Activated CD8-positive, alpha-beta T cell treated with anti-CD3 and anti-CD28 coated beads for 36 hours (primary cell): ENCODE data around the gene RYK. TPM values are rescaled to one million over a fixed set of nuclear protein-coding genes. Genes with fewer than 3 reads are reported as not detected.
"Not testable (repeated sequence)": the region's sequence is repeated elsewhere in the genome, so short reads cannot be mapped to it uniquely, and the experiment has no call there.

Experiments
- ATAC-seq: fragments of 200-7000 bp; cut with Tn5 transposase; one replicate; pipeline ENCODE4 v1.10.0; 2021; ENCODE audit warnings: mild to moderate bottlenecking, moderate library complexity
- CTCF ChIA-PET: fragments of 350-600 bp; sonication (Branson Sonifier 250); formaldehyde crosslinking; loops from one replicate; lab custom pipeline; 2021; ENCODE audit warnings: antibody characterized with exemption; lab: Charles Lee
- POLR2A ChIA-PET: fragments of 350-600 bp; sonication (Branson Sonifier 250); formaldehyde crosslinking; loops from one replicate; lab custom pipeline; 2021; ENCODE audit warnings: antibody characterized with exemption; lab: Charles Lee
- DNase-seq: peaks from one replicate; pipeline ENCODE4 v3.0.0-alpha.2; 2020
- H3K27ac Mint-ChIP-seq: one replicate; pipeline ENCODE4 v1.8.0; 2021; ENCODE audit warnings: mild to moderate bottlenecking, mixed read lengths
- H3K27me3 Mint-ChIP-seq: one replicate; pipeline ENCODE4 v1.8.0; 2021; ENCODE audit warnings: mixed read lengths
- H3K36me3 Mint-ChIP-seq: one replicate; pipeline ENCODE4 v1.8.0; 2021; ENCODE audit warnings: low read depth, mixed read lengths
- H3K4me1 Mint-ChIP-seq: one replicate; pipeline ENCODE4 v1.8.0; 2021; ENCODE audit warnings: low read depth, mixed read lengths
- H3K4me3 Mint-ChIP-seq: one replicate; pipeline ENCODE4 v1.8.0; 2021; ENCODE audit warnings: mild to moderate bottlenecking, moderate library complexity, mixed read lengths
- H3K9me3 Mint-ChIP-seq: one replicate; pipeline ENCODE4 v1.8.0; 2021; ENCODE audit warnings: mixed read lengths
- intact Hi-C: fragments of 100-400 bp; cut with micrococcal nuclease; formaldehyde crosslinking; loops from one replicate; pipeline ENCODE4 v1.10.0; 2022
- total RNA-seq, 2 experiments: library from RNA; stranded (reverse); gene quantifications; one replicate each; pipeline ENCODE4 v1.2.3, GENCODE V29; 2021
- TF ChIP-seq, protein P1 (sequence below): fragments of 200-600 bp; IDR thresholded peaks from one replicate; pipeline ENCODE4 v1.8.0; 2022; ENCODE audit warnings: antibody characterized with exemption, mild to moderate bottlenecking

RYK gene
- total RNA-seq, 2 experiments from 2014 or later, result 19.8 to 21.9 TPM

DNA sequence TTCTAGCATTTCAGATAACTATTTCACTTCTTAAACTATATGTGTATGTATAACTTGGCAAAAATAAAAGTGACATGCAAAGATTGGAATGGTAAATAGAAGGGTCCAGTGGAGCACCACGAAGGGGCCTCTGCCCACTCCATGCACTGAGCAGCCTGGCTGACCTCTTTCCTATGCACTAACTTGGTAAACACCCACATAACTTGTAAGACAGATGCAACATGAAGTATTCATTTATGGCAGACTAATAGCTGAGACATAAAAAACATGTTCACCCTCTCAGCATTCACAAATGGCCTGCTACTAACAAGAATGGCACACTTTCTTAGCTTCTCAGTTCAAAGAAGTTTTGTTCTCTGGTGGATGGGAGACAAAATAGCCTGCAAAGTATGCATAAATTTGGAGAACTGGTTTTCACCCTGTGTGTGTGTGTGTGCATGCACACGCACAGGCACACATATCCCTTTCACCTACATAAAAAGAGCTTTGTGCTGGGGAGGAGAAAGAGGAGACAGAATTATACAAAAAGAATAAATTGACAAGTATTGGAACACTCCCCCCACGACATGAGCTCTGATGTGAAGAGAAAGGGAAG lies 26.5 kb upstream of the RYK start:
- ChIA-PET CTCF (interaction anchor here (1.3 to 1.8 kb wide), 4 partner anchors 15 to 197 kb away, joined by 4 to 8 read pairs (median 6); no protein-coding TSS in a partner anchor), POLR2A (interaction anchor here (1.1 to 1.2 kb wide), 2 partner anchors 18 to 70 kb away, joined by 3 to 4 read pairs; no protein-coding TSS in a partner anchor)
- Mint-ChIP-seq H3K36me3 (no peaks in the 10 kb centered on the region), H3K27me3 (peaks cover 47% of the 10 kb centered on the region), H3K4me3 (no peak overlapping the region), H3K4me1 (no peaks in the 10 kb centered on the region), H3K9me3 (no peaks in the 10 kb centered on the region), H3K27ac (no peak overlapping the region)
- TF ChIP-seq, protein P1, sequence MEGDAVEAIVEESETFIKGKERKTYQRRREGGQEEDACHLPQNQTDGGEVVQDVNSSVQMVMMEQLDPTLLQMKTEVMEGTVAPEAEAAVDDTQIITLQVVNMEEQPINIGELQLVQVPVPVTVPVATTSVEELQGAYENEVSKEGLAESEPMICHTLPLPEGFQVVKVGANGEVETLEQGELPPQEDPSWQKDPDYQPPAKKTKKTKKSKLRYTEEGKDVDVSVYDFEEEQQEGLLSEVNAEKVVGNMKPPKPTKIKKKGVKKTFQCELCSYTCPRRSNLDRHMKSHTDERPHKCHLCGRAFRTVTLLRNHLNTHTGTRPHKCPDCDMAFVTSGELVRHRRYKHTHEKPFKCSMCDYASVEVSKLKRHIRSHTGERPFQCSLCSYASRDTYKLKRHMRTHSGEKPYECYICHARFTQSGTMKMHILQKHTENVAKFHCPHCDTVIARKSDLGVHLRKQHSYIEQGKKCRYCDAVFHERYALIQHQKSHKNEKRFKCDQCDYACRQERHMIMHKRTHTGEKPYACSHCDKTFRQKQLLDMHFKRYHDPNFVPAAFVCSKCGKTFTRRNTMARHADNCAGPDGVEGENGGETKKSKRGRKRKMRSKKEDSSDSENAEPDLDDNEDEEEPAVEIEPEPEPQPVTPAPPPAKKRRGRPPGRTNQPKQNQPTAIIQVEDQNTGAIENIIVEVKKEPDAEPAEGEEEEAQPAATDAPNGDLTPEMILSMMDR, result no peak
- intact Hi-C loops, result no loop called here
- ATAC-seq, result no peak
- DNase-seq, result no peak

DNA sequence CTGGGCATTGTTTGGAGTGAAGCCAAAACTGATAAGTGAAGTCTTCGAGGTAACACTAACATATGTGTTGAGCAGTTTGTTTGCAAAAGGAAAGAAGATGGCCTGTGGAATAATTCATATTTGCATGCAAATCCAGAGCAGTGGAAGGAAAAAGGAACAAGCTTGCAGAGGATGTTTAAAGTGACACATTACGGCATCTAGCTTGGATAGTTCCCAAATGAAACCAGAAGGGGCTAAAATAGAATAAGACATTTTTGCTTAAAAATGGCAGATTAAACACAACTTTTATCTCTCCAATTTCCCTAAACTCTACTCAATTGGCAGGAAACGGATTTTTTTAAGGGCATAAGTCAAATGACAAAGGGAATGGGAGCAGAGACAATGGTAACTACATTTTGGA lies 25.4 kb upstream of the RYK start:
- ChIA-PET CTCF (interaction anchor here (1.8 to 2.8 kb wide), 2 partner anchors 14 to 63 kb away, joined by 7 to 9 read pairs; no protein-coding TSS in a partner anchor), POLR2A (interaction anchor here (1.2 kb wide), 1 partner anchor 19 kb away, joined by 3 read pairs; no protein-coding TSS in a partner anchor)
- Mint-ChIP-seq H3K9me3 (no peaks in the 10 kb centered on the region), H3K27me3 (peaks cover 51% of the 10 kb centered on the region), H3K27ac (no peak overlapping the region), H3K4me3 (no peak overlapping the region), H3K36me3 (no peaks in the 10 kb centered on the region), H3K4me1 (no peaks in the 10 kb centered on the region)
- intact Hi-C loops, result no loop called here
- ATAC-seq, result no peak
- TF ChIP-seq, protein P1, result no peak
- no peak for DNase-seq

DNA sequence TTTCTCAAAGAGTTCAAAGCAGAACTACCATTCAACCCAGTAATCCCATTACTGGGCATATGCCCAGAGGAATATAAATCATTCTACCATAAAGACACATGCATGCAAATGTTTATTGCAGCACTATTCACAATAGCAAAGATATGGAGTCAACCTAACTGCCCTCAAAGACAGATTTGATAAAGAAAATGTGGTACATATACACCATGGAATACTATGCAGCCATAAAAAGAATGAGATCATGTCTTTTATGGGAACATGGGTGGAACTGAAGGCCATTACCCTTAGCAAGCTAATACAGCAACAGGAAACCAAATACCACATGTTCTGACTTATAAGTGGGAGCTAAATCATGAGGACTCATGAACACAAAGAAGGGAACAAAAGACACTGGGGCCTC lies 24.5 kb upstream of the RYK start:
- POLR2A ChIA-PET, H3K36me3 Mint-ChIP-seq, H3K4me1 Mint-ChIP-seq, H3K9me3 Mint-ChIP-seq, DNase-seq, H3K27ac Mint-ChIP-seq, H3K4me3 Mint-ChIP-seq, intact Hi-C loops, ATAC-seq: not testable (repeated sequence)
- CTCF ChIA-PET, result interaction anchor here (2.8 kb wide), 1 partner anchor 62 kb away, joined by 9 read pairs; no protein-coding TSS in a partner anchor
- H3K27me3 Mint-ChIP-seq, result peaks cover 53% of the 10 kb centered on the region

DNA sequence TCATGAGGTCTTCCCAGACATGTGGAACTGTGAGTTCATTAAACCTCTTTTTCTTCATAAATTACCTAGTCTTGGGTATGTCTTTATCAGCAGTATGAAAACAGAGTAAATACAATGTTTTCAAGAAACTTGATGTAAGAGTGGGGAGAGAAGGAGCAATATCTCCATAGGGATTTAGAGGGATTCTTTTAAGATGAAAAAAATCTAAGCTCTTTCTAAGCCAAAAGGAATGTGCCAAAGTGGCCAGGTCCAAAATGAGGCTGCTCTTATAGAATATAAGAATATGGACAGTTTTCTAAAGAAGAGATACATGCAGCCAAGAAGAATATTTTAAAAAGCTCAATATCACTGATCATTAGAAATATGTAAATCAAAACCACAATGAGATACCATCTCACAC lies 23.9 kb upstream of the RYK start:
- ATAC-seq (no peak), DNase-seq (no peak)
- ChIA-PET POLR2A (no interaction called here), CTCF (interaction anchor here (2.8 kb wide), 1 partner anchor 62 kb away, joined by 9 read pairs; no protein-coding TSS in a partner anchor)
- Mint-ChIP-seq H3K4me1 (no peaks in the 10 kb centered on the region), H3K27me3 (peaks cover 49% of the 10 kb centered on the region), H3K9me3 (no peaks in the 10 kb centered on the region), H3K36me3 (no peaks in the 10 kb centered on the region), H3K27ac (no peak overlapping the region), H3K4me3 (no peak overlapping the region)
- TF ChIP-seq, protein P1, result no peak
- intact Hi-C loops, result no loop called here

DNA sequence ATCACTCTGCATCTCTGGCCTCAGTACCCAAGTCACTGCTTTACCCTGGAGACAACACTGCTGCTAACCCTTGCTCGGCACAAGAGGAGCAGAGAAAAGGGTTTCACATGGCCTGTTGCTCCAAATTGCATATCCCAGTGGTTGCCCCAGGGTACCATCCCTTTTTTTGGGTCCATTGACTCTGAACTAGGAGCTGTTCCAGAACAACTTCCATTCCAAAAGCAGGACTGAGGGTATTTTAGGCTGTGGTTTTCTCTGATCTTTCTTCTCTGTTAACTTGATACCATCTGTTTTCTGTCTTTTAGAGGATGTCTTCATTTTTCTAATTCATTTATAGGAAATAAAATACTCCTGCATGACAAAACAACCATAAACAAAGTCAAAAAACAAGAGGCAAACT lies 17.3 kb upstream of the RYK start:
- H3K4me1 Mint-ChIP-seq, result peaks cover 6% of the 10 kb centered on the region
- no peak overlapping the region for H3K27ac Mint-ChIP-seq
- POLR2A ChIA-PET, result no interaction called here
- no peak overlapping the region for H3K4me3 Mint-ChIP-seq
- no peak for ATAC-seq
- TF ChIP-seq, protein P1, result no peak
- no peak for DNase-seq
- H3K36me3 Mint-ChIP-seq, result no peaks in the 10 kb centered on the region
- intact Hi-C loops, result no loop called here
- CTCF ChIA-PET, result no interaction called here
- no peaks in the 10 kb centered on the region for H3K9me3 Mint-ChIP-seq
- H3K27me3 Mint-ChIP-seq, result peaks cover 30% of the 10 kb centered on the region
